NK-92 treated with Interleukin-12 subunit alpha and Interleukin-12 subunit beta, amount 100 ng/mL, for 24 hours (cell line): ENCODE results near the gene CMYA5.

Experiments used
- DNase-seq: peaks from one replicate; lab custom pipeline; 2025; lab: John Stamatoyannopoulos, UW

CMYA5 gene

GRCh38 chr5:79793722-79794121 lies 104.1 kb downstream of the CMYA5 start:
- no peak for DNase-seq

- no peak for DNase-seq
Observed at GRCh38 chr5:79794347-79794746, 104.7 kb downstream of the CMYA5 start.

GRCh38 chr5:79795764-79796398 lies 106.2 kb downstream of the CMYA5 start:
- DNase-seq: no peak

- no peak for DNase-seq
Observed at GRCh38 chr5:79798893-79799590, 109.4 kb downstream of the CMYA5 start.

- no peak for DNase-seq
Observed at GRCh38 chr5:79800979-79801827, 111.6 kb downstream of the CMYA5 start.

GRCh38 chr5:79802406-79802805 lies 112.8 kb downstream of the CMYA5 start:
- DNase-seq: no peak

- DNase-seq: no peak
Observed at GRCh38 chr5:79803007-79803406, 113.4 kb downstream of the CMYA5 start.

- no peak for DNase-seq
Observed at GRCh38 chr5:79806741-79807140, 117.1 kb downstream of the CMYA5 start.

- DNase-seq: no peak
Observed at GRCh38 chr5:79809743-79810142, 120.1 kb downstream of the CMYA5 start.

GRCh38 chr5:79811081-79811480 lies 121.4 kb downstream of the CMYA5 start:
- no peak for DNase-seq

GRCh38 chr5:79811904-79812303 lies 122.3 kb downstream of the CMYA5 start:
- no peak for DNase-seq

- DNase-seq: no peak
Observed at GRCh38 chr5:79814699-79815098, 125.1 kb downstream of the CMYA5 start.

- no peak for DNase-seq
Observed at GRCh38 chr5:79816014-79816413, 126.4 kb downstream of the CMYA5 start.

GRCh38 chr5:79820648-79821047 lies 131.0 kb downstream of the CMYA5 start:
- DNase-seq: no peak

GRCh38 chr5:79824444-79824843 lies 134.8 kb downstream of the CMYA5 start:
- DNase-seq: no peak

- no peak for DNase-seq
Observed at GRCh38 chr5:79825802-79826201, 136.2 kb downstream of the CMYA5 start.

- no peak for DNase-seq
Observed at GRCh38 chr5:79827159-79827629, 137.6 kb downstream of the CMYA5 start.

- DNase-seq: no peak
Observed at GRCh38 chr5:79829260-79829659, 139.6 kb downstream of the CMYA5 start.

- no peak for DNase-seq
Observed at GRCh38 chr5:79831381-79832309, 142.0 kb downstream of the CMYA5 start.

GRCh38 chr5:79832911-79833310 lies 143.3 kb downstream of the CMYA5 start:
- DNase-seq: no peak

GRCh38 chr5:79834098-79834753 lies 144.6 kb downstream of the CMYA5 start:
- DNase-seq: no peak
